Measurements from ENCODE around the gene LTBP1.

DNA sequence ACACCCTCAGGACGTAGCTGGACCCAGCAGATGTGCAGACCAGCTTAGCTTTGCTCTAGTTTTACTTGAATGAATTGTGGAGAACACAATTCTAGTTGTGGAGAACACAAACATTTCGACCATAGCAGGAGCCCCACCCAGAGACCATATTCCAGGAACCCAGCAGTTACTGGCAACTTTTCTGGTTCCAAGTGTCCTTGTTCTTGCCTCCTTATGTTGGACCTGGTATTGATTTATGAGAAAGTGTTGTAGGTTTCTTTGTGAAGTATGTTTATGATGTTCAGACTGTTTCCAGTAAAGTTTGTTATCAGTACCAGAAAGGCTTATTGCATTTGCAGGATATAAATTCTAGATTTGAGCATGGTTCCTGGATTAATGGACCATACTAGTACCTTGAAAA is 51.0 kb downstream of the LTBP1 start:
- TF ChIP-seq, protein P1, sequence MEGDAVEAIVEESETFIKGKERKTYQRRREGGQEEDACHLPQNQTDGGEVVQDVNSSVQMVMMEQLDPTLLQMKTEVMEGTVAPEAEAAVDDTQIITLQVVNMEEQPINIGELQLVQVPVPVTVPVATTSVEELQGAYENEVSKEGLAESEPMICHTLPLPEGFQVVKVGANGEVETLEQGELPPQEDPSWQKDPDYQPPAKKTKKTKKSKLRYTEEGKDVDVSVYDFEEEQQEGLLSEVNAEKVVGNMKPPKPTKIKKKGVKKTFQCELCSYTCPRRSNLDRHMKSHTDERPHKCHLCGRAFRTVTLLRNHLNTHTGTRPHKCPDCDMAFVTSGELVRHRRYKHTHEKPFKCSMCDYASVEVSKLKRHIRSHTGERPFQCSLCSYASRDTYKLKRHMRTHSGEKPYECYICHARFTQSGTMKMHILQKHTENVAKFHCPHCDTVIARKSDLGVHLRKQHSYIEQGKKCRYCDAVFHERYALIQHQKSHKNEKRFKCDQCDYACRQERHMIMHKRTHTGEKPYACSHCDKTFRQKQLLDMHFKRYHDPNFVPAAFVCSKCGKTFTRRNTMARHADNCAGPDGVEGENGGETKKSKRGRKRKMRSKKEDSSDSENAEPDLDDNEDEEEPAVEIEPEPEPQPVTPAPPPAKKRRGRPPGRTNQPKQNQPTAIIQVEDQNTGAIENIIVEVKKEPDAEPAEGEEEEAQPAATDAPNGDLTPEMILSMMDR (IDR thresholded peaks at IDR 0.05; ENCODE audit: low read depth, low read length, missing input control): no peak
- TF ChIP-seq, protein P2, sequence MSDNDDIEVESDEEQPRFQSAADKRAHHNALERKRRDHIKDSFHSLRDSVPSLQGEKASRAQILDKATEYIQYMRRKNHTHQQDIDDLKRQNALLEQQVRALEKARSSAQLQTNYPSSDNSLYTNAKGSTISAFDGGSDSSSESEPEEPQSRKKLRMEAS (IDR thresholded peaks at IDR 0.05): no peak
- TF ChIP-seq RAD21 (IDR thresholded peaks at IDR 0.05) (no peak), HNF4G (IDR thresholded peaks at IDR 0.05) (no peak), HNF4A (conservative IDR thresholded peaks at IDR 0.05) (no peak), GABPA (IDR thresholded peaks at IDR 0.05 in 1 of 2, conservative IDR thresholded peaks at IDR 0.05 in 1 of 2) (no peak), JUND (IDR thresholded peaks at IDR 0.05) (no peak), YY1 (IDR thresholded peaks at IDR 0.05) (no peak), FOXA2 (IDR thresholded peaks at IDR 0.05) (no peak), TAF1 (conservative IDR thresholded peaks at IDR 0.05) (no peak)
- TF ChIP-seq, protein P3, sequence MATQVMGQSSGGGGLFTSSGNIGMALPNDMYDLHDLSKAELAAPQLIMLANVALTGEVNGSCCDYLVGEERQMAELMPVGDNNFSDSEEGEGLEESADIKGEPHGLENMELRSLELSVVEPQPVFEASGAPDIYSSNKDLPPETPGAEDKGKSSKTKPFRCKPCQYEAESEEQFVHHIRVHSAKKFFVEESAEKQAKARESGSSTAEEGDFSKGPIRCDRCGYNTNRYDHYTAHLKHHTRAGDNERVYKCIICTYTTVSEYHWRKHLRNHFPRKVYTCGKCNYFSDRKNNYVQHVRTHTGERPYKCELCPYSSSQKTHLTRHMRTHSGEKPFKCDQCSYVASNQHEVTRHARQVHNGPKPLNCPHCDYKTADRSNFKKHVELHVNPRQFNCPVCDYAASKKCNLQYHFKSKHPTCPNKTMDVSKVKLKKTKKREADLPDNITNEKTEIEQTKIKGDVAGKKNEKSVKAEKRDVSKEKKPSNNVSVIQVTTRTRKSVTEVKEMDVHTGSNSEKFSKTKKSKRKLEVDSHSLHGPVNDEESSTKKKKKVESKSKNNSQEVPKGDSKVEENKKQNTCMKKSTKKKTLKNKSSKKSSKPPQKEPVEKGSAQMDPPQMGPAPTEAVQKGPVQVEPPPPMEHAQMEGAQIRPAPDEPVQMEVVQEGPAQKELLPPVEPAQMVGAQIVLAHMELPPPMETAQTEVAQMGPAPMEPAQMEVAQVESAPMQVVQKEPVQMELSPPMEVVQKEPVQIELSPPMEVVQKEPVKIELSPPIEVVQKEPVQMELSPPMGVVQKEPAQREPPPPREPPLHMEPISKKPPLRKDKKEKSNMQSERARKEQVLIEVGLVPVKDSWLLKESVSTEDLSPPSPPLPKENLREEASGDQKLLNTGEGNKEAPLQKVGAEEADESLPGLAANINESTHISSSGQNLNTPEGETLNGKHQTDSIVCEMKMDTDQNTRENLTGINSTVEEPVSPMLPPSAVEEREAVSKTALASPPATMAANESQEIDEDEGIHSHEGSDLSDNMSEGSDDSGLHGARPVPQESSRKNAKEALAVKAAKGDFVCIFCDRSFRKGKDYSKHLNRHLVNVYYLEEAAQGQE (IDR thresholded peaks at IDR 0.05): no peak

Data from liver (tissue), 3 donors.